Fibroblast of lung (primary cell): ENCODE results near the gene PDSS2. TPM values are rescaled to one million over a fixed set of nuclear protein-coding genes. Genes with fewer than 3 reads are reported as not detected.
A peak's percentile ranks its signal among the peaks of the same experiment; 100 is the strongest.

ENCODE experiments used
- DNase-seq, 2 donors: peaks; one replicate each; pipeline versions ENCODE4 v3.0.0 to v3.0.0-alpha.2; 2010; ENCODE audit warnings: low read depth in 2 of 2
- H2AFZ ChIP-seq: 2 replicates; pipeline ENCODE4 v1.5.1; 2012; ENCODE audit warnings: low read length, control low read depth, inconsistent platforms
- H3K27ac ChIP-seq: 2 replicates; pipeline ENCODE4 v1.5.1; 2011; ENCODE audit warnings: low read length, control low read depth; ENCODE audit not compliant: insufficient read depth
- H3K27me3 ChIP-seq: 2 replicates; pipeline ENCODE4 v1.5.1; 2011; ENCODE audit warnings: mild to moderate bottlenecking, low read length; ENCODE audit not compliant: control insufficient read depth, insufficient read depth
- H3K36me3 ChIP-seq: 2 replicates; pipeline ENCODE4 v1.5.1; 2011; ENCODE audit warnings: low read length; ENCODE audit not compliant: control insufficient read depth, insufficient read depth
- H3K4me1 ChIP-seq: 2 replicates; pipeline ENCODE4 v1.5.1; 2011; ENCODE audit warnings: low read length; ENCODE audit not compliant: control insufficient read depth, insufficient read depth; ENCODE audit errors: extremely low read depth
- H3K4me2 ChIP-seq: 2 replicates; pipeline ENCODE4 v1.5.1; 2011; ENCODE audit warnings: low read length, control low read depth; ENCODE audit not compliant: insufficient read depth; ENCODE audit errors: extremely low read depth
- H3K4me3 ChIP-seq, 4 experiments: fragments of 200-600 bp in 1 of 4; sonication (generic) in 1 of 4; replicated peaks in 1 of 4; 2 replicates each; pipeline ENCODE4 v1.5.1; 2011 to 2016; ENCODE audit warnings: low read length in 4 of 4, low read depth in 3 of 4, mild to moderate bottlenecking in 3 of 4, control low read depth in 2 of 4, inconsistent platforms in 1 of 4, mixed read lengths in 1 of 4; ENCODE audit not compliant: insufficient read depth in 1 of 4; ENCODE audit errors: control extremely low read depth in 1 of 4
- H3K79me2 ChIP-seq: 2 replicates; pipeline ENCODE4 v1.5.1; 2012; ENCODE audit warnings: mild to moderate bottlenecking, low read length, inconsistent platforms; ENCODE audit not compliant: control insufficient read depth, insufficient read depth
- H3K9ac ChIP-seq: 2 replicates; pipeline ENCODE4 v1.5.1; 2011; ENCODE audit warnings: mild to moderate bottlenecking, low read length, control low read depth; ENCODE audit not compliant: insufficient read depth
- H3K9me3 ChIP-seq: 2 replicates; pipeline ENCODE4 v1.5.1; 2012; ENCODE audit warnings: low read depth, low read length; ENCODE audit not compliant: control insufficient read depth, insufficient read depth
- H4K20me1 ChIP-seq: 2 replicates; pipeline ENCODE4 v1.5.1; 2011; ENCODE audit warnings: low read length; ENCODE audit not compliant: control insufficient read depth, insufficient read depth; ENCODE audit errors: extremely low read depth
- CTCF ChIP-seq, 2 donors: IDR thresholded peaks in 1 of 2; conservative IDR thresholded peaks in 1 of 2; 1 replicate in 1 of 2; 2 replicates in 1 of 2; pipeline ENCODE4 v1.5.1; 2011 to 2012; ENCODE audit warnings: low read length in 2 of 2, control low read depth in 1 of 2, inconsistent platforms in 1 of 2, low read depth in 1 of 2, mild to moderate bottlenecking in 1 of 2
- EZH2 ChIP-seq: IDR thresholded peaks from 2 replicates; pipeline ENCODE4 v1.5.1; 2012; ENCODE audit warnings: low read length, control low read depth, mild to moderate bottlenecking; ENCODE audit errors: missing control alignments
- polyA plus RNA-seq, 2 donors: library from polyadenylated mRNA; depleted of rRNA in 1 of 2; stranded (reverse) in 1 of 2; unstranded in 1 of 2; fragments of >200 nt; gene quantifications; 2 replicates each; pipeline ENCODE4 v1.2.1, GENCODE V29; 2011 to 2012; ENCODE audit warnings: missing spikeins in 1 of 2
- total RNA-seq: library from RNA; depleted of rRNA; stranded (reverse); fragments of >200 nt; gene quantifications from 2 replicates; pipeline ENCODE4 v1.2.1, GENCODE V29; 2014

The PDSS2 gene
- total and polyA plus RNA-seq, 2 donors (not counting 1 experiment from before 2014, with no cell fraction given): 12.1 to 13.8 TPM

DNA sequence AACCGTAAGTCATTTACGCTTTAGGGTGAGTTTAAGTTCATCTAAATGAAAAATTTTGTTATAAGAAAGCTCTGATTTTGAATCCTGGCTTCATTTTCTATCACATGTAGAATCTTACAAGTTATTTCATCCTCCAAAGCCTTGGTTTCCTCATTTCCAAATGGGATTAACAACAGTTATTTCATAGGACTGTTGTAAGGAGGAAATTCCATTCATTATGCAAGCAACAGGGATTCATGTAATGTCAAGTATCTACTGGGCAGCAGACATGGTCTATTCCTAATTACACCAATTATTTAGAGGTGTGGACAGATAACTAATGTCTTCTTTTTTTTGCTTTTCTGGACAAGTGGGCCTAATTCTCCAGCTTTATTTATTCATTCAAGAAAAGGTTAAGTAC, 154.0 kb downstream of the PDSS2 start:
- H3K4me1 ChIP-seq: no peaks in the 10 kb centered on the region
- no peaks in the 10 kb centered on the region for H3K9me3 ChIP-seq
- no peak overlapping the region for H3K27ac ChIP-seq
- H3K36me3 ChIP-seq: no peaks in the 10 kb centered on the region
- H3K4me2 ChIP-seq: no peak overlapping the region
- H4K20me1 ChIP-seq: no peaks in the 10 kb centered on the region
- no peak overlapping the region for H2AFZ ChIP-seq
- no peaks in the 10 kb centered on the region for H3K27me3 ChIP-seq
- H3K9ac ChIP-seq: no peak overlapping the region
- H3K79me2 ChIP-seq: no peaks in the 10 kb centered on the region
- no peak overlapping the region for H3K4me3 ChIP-seq
- TF ChIP-seq CTCF (conservative IDR thresholded peaks at IDR 0.05 in 1 of 2, IDR thresholded peaks at IDR 0.05 in 1 of 2; ENCODE audit: low read depth in 1 of 2, low read length in 2 of 2) (no peak), EZH2 (no peak)
- no peak for DNase-seq

- Histone ChIP-seq H2AFZ (no peak overlapping the region), H4K20me1 (no peaks in the 10 kb centered on the region), H3K9me3 (no peaks in the 10 kb centered on the region), H3K4me3 (no peak overlapping the region), H3K27ac (no peak overlapping the region), H3K27me3 (no peaks in the 10 kb centered on the region), H3K4me1 (no peaks in the 10 kb centered on the region), H3K36me3 (no peaks in the 10 kb centered on the region), H3K4me2 (no peak overlapping the region), H3K79me2 (no peaks in the 10 kb centered on the region), H3K9ac (no peak overlapping the region)
- TF ChIP-seq EZH2: no peak
- no peak for TF ChIP-seq CTCF (conservative IDR thresholded peaks at IDR 0.05 in 1 of 2, IDR thresholded peaks at IDR 0.05 in 1 of 2; ENCODE audit: low read depth in 1 of 2, low read length in 2 of 2)
- peak in 1 of 2 donors; percentile 82 for DNase-seq
These were observed 154.8 kb downstream of the PDSS2 start for GRCh38 chr6:107304421-107305025.

DNA sequence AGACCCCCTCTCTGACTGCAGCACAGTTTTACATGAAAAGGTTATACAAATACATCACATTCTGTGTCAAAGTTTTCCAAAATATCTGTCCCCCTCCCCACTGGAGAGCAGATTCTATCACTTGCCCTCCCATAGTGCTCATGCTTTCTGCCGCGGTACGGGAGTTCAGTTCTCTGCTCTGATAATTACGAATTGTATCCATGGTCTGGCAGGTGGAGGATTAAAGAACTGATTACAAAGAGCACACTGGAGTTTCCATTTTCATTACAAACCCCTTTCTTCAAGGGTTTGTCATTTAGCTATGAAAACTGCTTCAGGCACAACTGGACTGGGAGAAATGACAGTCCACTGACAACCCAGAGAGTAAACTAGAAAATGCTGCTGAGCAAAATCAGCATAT, 166.0 kb downstream of the PDSS2 start:
- no peak overlapping the region for H3K27ac ChIP-seq
- no peaks in the 10 kb centered on the region for H3K9me3 ChIP-seq
- H3K4me2 ChIP-seq: no peak overlapping the region
- H3K27me3 ChIP-seq: no peaks in the 10 kb centered on the region
- no peak overlapping the region for H2AFZ ChIP-seq
- H3K4me1 ChIP-seq: no peaks in the 10 kb centered on the region
- H3K36me3 ChIP-seq: no peaks in the 10 kb centered on the region
- H3K4me3 ChIP-seq: no peak overlapping the region
- no peak for TF ChIP-seq EZH2
- TF ChIP-seq CTCF (conservative IDR thresholded peaks at IDR 0.05 in 1 of 2, IDR thresholded peaks at IDR 0.05 in 1 of 2; ENCODE audit: low read depth in 1 of 2, low read length in 2 of 2): no peak
- H3K9ac ChIP-seq: no peak overlapping the region
- DNase-seq: no peak
- H3K79me2 ChIP-seq: no peaks in the 10 kb centered on the region
- H4K20me1 ChIP-seq: no peaks in the 10 kb centered on the region
